CD4-positive, alpha-beta T cell treated with Interleukin-4 for 4 hours (primary cell): ENCODE results near the gene TMEM179.

ENCODE experiments used
- DNase-seq: peaks from one replicate; pipeline ENCODE4 v3.0.0-alpha.2; 2020

The TMEM179 gene

GRCh38 chr14:104554088-104554607 is 50.4 kb downstream of the TMEM179 start:
- DNase-seq = no peak

GRCh38 chr14:104553166-104554087 is 51.1 kb downstream of the TMEM179 start:
- no peak for DNase-seq

GRCh38 chr14:104552738-104553125 is 51.8 kb downstream of the TMEM179 start:
- DNase-seq = no peak

- no peak for DNase-seq
Measured at GRCh38 chr14:104551851-104552737, 52.5 kb downstream of the TMEM179 start.

- DNase-seq = no peak
Measured at GRCh38 chr14:104550861-104551728, 53.5 kb downstream of the TMEM179 start.

GRCh38 chr14:104550340-104550860 is 54.2 kb downstream of the TMEM179 start:
- no peak for DNase-seq

- no peak for DNase-seq
Measured at GRCh38 chr14:104549536-104550339, 54.8 kb downstream of the TMEM179 start.

GRCh38 chr14:104548802-104549535 is 55.6 kb downstream of the TMEM179 start:
- DNase-seq = no peak

GRCh38 chr14:104547998-104548700 is 56.4 kb downstream of the TMEM179 start:
- no peak for DNase-seq

- DNase-seq = no peak
Measured at GRCh38 chr14:104547310-104547997, 57.1 kb downstream of the TMEM179 start.

- no peak for DNase-seq
Measured at GRCh38 chr14:104546591-104547309, 57.8 kb downstream of the TMEM179 start.

GRCh38 chr14:104545942-104546501 is 58.5 kb downstream of the TMEM179 start:
- DNase-seq = no peak

GRCh38 chr14:104545151-104545941 is 59.2 kb downstream of the TMEM179 start:
- DNase-seq = no peak

- no peak for DNase-seq
Measured at GRCh38 chr14:104544362-104544961, 60.1 kb downstream of the TMEM179 start.

- no peak for DNase-seq
Measured at GRCh38 chr14:104542871-104543830, 61.4 kb downstream of the TMEM179 start.
